HEK293T (cell line): ENCODE results near the gene HHAT.

Experiments used
- FOXA1 ChIP-seq: fragments of 450-650 bp; IDR thresholded peaks from 2 replicates; pipeline ENCODE4 v1.6.1; 2016; ENCODE audit warnings: mild to moderate bottlenecking
- NFRKB ChIP-seq: fragments of 450-650 bp; IDR thresholded peaks from 2 replicates; pipeline ENCODE4 v1.6.1; 2016; ENCODE audit warnings: mild to moderate bottlenecking, moderate library complexity
- TARDBP ChIP-seq: fragments of 450-650 bp; IDR thresholded peaks from 2 replicates; pipeline ENCODE4 v1.6.1; 2016
- TF ChIP-seq, protein P1 (sequence below): fragments of 450-650 bp; IDR thresholded peaks from 2 replicates; pipeline ENCODE4 v1.6.1; 2016

- no peak for TF ChIP-seq TARDBP
- TF ChIP-seq FOXA1, result no peak
- TF ChIP-seq, protein P1, sequence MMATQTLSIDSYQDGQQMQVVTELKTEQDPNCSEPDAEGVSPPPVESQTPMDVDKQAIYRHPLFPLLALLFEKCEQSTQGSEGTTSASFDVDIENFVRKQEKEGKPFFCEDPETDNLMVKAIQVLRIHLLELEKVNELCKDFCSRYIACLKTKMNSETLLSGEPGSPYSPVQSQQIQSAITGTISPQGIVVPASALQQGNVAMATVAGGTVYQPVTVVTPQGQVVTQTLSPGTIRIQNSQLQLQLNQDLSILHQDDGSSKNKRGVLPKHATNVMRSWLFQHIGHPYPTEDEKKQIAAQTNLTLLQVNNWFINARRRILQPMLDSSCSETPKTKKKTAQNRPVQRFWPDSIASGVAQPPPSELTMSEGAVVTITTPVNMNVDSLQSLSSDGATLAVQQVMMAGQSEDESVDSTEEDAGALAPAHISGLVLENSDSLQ, result no peak
- no peak for TF ChIP-seq NFRKB
These were observed 117.2 kb downstream of the HHAT start for GRCh38 chr1:210445931-210446330.
